GM21737 (cell line): ENCODE results near the gene COG1.
"Not testable (repeated sequence)": the region's sequence is repeated elsewhere in the genome, so short reads cannot be mapped to it uniquely, and the experiment has no call there.

Source experiments
- ATAC-seq: cut with Tn5 transposase; IDR thresholded peaks from one replicate; pipeline ENCODE4 v1.9.1; 2021; ENCODE audit warnings: mild to moderate bottlenecking, moderate library complexity; ENCODE audit not compliant: unreplicated experiment

The COG1 gene, protein sequence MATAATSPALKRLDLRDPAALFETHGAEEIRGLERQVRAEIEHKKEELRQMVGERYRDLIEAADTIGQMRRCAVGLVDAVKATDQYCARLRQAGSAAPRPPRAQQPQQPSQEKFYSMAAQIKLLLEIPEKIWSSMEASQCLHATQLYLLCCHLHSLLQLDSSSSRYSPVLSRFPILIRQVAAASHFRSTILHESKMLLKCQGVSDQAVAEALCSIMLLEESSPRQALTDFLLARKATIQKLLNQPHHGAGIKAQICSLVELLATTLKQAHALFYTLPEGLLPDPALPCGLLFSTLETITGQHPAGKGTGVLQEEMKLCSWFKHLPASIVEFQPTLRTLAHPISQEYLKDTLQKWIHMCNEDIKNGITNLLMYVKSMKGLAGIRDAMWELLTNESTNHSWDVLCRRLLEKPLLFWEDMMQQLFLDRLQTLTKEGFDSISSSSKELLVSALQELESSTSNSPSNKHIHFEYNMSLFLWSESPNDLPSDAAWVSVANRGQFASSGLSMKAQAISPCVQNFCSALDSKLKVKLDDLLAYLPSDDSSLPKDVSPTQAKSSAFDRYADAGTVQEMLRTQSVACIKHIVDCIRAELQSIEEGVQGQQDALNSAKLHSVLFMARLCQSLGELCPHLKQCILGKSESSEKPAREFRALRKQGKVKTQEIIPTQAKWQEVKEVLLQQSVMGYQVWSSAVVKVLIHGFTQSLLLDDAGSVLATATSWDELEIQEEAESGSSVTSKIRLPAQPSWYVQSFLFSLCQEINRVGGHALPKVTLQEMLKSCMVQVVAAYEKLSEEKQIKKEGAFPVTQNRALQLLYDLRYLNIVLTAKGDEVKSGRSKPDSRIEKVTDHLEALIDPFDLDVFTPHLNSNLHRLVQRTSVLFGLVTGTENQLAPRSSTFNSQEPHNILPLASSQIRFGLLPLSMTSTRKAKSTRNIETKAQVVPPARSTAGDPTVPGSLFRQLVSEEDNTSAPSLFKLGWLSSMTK

DNA sequence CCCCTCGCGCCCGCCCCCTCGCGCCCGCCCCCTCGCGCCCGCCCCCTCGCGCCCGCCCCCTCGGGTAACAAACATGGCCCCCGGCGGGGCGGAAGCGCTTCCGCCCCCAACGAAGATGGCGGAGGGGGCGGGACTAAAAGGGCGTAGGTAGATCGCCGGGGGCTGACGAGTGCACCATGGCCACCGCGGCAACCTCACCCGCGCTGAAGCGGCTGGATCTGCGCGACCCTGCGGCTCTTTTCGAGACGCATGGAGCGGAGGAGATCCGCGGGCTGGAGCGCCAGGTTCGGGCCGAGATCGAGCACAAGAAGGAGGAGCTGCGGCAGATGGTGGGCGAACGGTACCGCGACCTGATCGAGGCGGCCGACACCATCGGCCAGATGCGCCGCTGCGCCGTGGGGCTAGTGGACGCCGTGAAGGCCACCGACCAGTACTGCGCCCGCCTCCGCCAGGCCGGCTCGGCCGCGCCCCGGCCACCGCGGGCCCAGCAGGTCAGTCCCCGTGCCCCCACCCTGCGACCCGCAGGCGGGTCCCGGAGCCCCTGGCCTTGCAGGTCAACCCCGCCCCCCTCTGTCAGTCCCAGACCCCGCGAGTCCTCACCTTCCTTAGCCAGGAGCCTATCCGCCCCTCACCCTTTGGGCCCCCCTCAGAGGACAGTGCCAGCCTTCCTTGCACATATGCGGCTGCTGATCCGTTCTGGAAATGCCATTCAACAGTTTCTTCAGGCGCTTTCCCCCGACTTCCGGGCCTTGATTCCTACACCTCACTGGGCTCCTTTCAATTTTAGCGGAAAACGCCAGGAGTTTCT is at the start of gene COG1:
Gene COG1, plus strand, starts transcription at position 162 of the 808 bp plus-strand sequence. Its CDS starts 15 bp downstream, at position 177.
- peak; percentile 60 for ATAC-seq

DNA sequence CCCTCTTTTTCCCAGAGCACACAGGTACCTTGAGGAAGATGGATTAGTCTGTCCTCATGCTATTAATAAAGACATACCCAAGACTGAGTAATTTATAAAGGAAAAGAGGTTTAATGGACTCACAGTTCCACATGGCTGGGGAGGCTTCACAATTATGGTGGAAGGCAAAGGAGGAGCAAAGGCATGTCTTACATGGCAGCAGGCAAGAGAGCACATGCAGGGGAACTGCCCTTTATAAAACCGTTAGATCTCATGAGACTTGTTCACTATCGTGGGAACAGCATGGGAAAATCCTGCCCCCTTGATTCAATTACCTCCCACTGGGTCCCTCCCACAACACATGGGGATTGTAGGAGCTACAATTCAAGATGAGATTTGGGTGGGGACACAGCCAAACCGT is 48.6 kb upstream of the COG1 start:
- not testable (repeated sequence) for ATAC-seq

DNA sequence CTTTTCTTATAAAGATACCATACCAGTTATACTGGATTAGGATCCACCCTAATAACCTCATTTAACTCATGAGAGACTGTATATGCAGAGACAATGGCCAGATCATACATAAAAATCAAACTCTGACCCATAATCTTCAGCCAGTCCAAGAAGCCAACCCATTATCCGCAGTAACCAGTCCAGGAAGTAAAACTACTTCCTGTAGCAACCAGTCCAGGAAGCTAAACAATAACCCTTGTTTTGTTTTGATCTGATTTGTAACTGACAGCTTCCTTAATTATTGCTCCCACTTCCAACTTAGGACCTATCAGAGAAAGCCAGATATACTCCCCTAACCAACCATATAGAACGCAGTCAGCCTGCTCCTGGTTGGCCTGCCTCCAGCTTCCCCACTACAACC is 47.2 kb upstream of the COG1 start:
- ATAC-seq = no peak

DNA sequence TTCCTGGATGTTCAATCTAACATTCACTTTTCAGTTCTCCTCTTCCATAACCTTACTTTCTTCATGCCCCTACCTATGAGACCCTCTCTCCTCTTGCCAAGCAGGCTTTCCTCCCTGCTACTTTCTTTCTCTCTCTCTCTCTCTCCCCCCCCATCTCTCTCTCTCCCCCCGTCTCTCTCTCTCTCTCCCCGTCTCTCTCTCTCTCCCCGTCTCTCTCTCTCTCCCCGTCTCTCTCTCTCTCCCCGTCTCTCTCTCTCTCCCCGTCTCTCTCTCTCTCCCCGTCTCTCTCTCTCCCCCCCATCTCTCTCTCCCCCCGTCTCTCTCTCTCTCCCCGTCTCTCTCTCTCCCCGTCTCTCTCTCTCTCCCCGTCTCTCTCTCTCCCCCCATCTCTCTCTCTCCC is 45.1 kb upstream of the COG1 start:
- not testable (repeated sequence) for ATAC-seq

DNA sequence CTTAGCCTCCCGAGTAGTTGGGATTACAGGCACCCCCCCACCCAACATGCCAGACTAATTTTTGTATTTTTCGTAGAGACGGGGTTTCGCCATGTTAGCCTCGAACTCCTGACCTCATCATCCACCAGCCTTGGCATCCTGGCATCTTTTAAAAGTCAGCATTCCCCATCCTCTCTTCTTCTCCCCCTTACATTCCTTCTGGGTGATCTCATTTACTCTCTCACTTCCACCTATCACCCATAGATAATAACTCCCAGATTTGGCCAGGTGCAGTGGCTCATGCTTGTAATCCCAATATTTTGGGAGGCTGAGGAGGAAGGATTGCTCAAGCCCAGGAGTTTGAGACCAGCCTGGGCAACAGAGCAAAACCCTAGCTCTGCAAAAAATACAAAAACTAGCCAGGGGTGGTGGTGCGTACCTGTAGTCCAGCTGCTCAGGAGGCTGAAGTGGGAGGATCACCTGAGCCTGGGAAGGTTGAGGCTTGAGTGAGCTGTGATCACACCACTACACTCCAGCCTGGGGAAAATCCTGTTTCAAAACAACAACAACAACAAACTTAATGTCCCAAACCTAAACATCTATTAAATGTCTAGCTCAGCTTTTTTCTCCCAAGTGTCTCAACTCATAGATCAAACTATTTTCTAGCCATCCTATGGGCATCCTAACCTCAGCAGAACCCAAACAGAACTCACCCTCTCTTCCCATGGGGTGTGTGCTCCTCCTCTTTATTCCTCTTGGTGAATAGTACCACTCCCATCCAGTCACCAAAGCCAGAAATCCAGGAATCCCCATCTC is 44.1 kb upstream of the COG1 start:
- no peak for ATAC-seq

DNA sequence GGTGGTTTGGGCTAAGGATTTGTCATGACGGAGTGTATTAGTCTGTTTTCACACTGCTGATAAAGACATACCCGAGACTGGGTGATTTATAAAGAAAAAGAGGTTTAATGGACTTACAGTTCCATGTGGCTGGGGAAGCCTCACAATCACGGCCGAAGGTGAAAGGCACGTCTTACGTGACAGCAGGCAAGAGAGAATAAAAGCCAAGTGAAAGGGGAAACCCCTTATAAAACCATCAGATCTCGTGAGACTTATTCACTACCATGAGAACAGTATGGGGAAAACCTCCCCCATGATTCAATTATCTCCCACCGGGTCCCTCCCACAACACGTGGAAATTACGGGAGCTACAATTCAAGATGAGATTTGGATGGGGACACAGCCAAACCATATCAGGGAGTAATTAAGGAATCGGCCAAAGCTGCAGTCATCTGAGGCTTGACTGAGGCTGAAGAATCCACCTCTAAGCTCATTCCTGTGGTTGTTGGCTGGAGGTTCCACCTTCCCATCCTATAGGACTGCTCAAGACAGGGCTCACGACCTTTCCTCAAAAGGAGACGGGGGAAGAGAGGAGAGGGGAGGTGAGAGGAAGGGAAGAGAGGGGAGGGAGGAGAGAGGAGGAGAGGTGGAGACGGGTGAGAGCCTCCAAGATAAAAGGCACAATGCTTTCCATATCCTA is 42.1 kb upstream of the COG1 start:
- not testable (repeated sequence) for ATAC-seq

DNA sequence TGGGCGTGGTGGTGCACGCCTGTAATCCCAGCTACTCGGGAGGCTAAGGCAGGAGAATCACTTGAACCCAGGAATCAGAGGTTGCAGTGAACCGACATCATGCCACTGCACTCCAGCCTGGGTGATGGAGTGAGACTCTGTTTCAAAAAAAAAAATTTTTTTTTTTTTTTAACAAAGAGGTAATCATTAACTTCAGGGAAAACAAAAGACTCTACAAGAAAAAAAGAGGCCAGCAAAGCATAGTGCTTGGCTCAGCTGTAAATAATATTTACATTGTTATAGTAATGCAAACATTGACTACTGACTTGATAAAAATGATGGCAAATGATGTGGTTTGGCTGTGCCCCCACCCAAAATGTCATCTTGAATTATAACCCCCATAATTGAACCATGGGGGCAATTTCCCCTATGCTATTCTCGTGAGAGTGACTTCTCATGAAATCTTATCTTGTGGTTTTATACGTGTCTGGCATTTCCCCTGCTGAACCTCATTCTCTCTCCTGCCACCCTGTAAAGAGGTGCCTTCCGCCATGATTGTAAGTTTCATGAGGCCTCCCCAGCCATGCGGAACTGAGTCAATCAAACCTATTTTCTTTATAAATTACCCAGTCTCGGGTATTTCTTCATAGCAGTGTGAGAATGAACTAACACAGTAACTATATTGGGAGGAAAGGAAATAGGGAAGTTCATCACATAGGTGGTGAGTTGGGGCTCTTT is 40.8 kb upstream of the COG1 start:
- ATAC-seq = no peak

DNA sequence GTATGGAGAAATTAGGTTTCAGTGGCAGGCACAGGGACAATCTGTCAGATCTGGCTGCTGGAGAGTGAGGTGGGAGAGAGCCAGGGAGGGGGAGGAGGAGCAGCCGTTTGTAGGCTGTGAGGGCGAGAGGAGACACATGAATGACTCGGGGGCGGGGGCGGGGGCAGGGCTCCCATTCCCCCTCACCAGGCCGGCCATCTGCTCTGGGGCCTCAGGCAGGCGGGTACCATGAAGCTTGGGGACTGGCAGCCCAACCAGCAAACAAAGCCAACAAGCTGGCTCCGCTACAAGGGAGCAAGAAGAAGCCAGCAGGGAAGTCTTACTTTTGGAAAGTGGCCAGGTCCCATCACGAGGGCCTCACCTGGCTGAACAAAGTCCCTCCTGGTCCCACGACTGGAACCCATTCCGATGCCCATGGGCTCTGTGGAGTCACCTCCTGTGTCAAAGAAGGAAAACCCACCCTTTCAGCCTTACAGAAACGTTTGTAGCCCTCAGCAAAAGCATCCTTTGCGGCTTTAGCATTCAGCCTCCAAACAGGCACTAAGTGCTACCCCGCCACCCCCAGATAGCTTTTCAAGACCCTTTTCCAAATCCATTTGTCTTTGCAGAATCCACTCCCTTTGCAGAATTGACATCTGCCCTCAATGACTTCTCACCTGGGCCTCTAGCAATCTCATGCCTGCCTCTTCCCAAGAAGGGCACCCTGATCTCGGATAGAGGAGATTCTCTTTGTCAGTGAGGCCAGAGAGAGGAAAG is 37.3 kb upstream of the COG1 start:
- ATAC-seq = no peak

DNA sequence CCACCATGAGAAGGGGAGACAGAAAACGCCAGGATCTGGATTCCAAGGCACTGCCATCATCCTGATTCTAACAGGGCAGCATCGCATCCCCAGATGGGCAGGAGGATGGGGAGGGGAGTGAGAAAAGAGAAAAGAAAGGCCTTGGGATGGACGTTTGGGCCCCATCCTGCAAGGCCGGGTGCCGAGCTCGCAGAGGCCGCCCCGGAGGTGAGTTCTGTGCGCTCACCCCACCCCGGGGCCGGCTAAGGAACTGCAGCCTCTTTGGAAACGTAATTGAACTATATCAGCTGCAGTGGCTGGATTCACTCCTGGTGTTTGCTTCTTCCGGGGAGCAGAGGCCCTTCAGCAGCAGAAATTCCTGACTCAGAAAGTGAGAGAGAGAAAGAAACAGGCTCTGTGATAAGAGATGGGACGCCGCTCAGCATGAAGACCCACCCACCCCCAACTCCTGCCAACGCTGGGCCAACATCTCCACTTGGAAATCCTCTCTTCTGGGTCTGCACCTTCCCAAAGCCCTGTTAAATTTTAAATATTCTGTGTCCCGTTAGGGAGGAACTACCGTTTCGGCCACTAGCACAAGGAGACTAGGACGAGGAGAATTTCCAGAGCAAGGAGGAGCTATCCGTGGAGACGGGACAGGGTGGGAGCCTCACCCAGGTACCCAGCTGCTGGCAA is 36.6 kb upstream of the COG1 start:
- peak; percentile 73 for ATAC-seq

DNA sequence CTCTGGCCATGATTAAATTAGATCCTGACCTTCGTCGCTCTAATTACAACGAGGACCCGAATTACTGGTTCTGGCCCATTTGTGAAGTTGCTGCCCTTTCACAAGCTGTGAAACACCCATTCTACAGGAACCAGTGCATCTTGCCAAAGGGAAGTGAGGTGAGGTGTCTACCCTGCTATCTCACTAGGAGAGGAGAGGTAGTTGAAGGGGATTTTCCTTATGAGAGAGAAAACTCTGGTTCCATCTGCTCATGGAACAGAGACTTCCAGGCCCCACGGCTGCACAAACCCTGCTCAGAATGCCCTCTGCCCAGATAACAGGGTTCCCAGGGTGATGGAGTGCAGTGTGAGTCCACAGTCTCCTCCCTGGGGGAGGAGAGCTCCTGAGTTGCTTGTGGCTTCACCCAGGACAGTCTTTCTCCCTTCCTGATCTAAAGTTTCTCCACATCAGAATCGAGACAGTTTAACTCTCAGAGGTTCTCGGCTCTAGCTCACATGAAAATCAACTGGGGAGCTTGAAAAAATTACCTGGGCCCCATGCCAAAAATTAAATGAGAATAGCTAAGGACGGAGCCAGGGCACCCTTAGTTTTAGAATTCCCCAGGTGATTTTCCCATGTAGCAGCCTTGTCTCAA is 35.9 kb upstream of the COG1 start:
- no peak for ATAC-seq

DNA sequence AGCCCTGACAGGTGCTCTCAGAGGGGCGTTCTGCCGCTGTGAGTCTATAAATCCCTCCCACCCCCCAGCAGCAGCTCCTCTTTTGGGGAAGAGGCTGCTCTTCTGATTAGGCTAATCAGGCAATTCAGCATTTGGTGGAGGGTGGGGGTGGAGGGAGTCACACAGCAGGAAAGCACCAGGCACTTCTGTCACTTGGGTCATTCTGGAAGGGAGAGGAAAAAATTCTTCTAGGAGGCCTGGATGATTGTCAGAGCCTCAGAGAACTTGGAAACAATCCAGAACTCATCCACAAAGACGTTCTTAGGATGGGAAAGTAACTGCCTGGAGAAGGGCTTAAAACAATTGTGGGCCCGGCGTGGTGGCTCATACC is 35.3 kb upstream of the COG1 start:
- no peak for ATAC-seq

DNA sequence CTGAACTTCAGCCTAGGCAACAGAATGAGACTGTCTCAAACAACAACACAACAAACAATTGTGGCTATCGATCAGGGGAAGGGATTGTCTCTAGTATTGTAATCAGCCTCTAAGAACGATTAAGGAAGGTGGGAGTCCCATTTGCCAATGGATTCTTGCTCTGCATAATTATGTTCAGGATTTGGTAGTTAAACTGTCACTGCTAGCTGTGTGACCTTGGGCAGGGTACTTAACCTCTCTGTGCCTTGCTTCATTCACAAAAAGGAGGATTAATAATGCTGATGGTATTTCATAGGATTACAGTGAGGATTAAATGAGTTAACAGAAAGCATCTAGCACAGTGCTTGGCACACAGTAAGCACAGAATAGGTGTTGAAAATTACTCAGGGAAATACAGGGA is 34.7 kb upstream of the COG1 start:
- no peak for ATAC-seq

DNA sequence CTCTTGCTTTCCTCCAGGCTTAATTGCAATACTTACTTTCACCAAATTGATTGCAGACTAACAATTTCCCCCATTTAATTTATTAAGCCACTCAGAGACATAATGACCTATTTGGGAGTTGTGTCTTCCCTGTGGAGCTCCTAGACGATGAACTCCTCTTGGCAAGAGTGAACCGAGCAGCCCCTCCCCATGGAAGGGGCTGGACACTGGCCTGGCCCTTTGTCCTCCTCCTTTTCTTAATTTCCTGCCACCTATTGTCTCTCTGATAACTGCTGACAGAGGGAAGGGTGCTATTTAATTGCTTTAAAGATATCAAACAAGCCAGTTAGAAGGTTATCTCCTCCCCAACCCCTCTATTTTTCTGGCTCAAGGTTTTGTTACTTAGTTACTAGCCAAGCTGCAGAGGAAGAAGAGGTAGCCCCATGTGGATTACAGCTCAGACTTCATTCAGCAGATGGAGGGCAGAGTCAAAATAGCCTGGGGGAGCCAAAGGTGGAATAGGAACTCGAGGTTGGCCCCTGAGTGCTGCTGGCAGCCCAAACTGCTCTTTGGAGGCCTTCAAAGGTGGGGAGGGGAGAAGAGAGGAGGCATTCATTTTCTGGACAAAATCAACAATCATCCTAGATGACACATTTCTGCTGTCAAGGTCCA is 31.8 kb upstream of the COG1 start:
- no peak for ATAC-seq

DNA sequence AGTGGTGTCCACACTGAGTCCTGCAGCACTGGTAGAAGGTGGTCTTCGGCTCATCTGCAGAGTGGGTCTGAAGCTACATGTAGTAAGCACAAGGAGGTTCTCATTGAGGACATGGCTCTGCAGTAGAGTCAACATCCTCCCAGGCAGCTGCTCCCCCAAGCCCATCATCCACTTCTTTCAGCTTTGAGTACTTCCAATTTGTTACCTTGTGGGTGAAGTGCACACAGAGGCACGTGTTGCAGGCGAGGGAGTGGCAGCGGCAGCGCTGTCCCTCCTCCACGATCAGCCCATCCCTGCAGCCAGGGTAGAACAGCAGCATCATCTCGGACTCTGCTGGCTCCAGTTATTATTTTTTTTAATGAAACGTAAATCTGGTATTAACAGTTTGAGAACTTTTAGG is 29.8 kb upstream of the COG1 start:
- ATAC-seq = no peak

DNA sequence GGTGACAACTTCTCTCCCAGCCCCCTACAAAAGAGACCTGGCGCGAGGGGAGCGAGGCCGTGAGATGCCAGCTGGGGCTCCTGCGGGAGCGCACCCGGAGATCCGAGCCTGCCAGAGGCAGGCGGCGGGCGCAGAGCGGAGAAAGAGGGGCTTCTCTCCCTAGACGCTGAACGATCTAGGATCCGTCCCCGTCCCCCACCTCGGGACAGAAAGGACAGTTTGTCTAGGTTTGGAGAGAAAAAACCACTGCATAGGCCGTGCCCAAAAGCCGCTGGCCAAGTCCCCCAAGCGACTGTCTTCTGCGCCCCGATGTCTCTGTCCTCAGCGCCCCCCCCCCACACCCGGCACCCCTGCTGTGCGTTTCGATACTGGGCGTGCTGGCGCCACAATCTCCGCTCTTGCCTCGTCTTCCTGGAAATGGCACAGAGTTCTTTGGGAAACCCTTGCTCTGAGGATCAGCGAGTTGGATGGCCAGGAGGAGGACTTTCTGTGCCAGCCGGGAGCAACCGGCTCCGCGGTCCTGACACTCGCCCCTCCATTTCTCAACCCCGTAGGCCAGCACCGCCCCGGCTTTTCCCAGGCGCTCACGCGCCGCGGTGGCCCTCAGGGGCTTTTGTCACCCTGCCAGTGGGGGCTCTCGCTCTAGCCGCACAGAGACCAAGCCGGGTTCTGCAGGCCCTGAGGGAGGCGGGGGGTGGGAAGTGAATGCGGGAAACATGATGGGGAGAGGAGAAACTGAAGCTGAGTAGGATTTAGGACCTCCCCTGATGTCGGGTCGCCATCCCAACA is 27.0 kb upstream of the COG1 start:
- no peak for ATAC-seq
